SIG-M5 treated with dmso at 0.1 percent for 504 hours (cell line): ENCODE measurements around the gene RIN3.

Experiments used
- DNase-seq: peaks from one replicate; lab custom pipeline; 2025; ENCODE audit not compliant: unreplicated experiment; lab: John Stamatoyannopoulos, UW

The RIN3 gene

DNA sequence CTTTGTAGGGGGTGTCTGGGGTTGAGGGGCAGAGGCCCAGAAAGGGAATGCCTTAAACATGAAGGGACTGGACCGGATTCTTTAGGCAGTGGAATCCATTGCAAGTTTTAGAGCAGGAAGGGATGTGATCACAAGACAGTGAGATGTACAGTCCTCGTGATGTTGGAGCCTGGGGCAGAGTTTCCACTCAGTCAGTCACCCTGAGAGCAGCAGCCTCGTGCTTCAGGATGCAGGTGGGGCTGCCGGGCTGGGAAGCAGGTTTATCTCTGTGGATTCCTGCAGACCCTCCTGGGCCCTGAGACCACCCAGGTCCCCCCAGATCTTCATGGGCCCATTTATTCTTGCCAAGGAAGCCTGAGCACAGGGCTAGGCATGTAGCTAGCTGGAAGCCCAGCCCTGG is 38.5 kb downstream of the RIN3 start:
- DNase-seq: no peak

DNA sequence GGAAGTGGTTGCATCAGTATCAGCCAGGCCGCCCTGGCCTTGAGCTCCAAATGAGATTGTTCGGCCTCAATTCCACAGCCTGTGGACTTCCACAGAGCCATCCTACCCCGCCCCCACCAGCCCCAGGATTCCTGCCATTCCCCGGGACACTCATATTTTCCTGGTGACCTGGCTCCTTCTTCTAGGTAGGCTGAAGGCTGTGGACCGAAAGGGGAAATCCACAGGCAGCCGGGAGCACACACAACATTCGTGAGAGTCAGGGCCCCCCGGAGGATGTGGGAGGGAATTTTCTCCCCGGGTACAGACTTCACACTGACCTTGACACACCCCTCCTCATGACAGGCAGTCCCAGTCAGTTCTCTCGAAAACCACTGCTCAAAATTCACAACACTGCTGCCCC is 39.9 kb downstream of the RIN3 start:
- no peak for DNase-seq

DNA sequence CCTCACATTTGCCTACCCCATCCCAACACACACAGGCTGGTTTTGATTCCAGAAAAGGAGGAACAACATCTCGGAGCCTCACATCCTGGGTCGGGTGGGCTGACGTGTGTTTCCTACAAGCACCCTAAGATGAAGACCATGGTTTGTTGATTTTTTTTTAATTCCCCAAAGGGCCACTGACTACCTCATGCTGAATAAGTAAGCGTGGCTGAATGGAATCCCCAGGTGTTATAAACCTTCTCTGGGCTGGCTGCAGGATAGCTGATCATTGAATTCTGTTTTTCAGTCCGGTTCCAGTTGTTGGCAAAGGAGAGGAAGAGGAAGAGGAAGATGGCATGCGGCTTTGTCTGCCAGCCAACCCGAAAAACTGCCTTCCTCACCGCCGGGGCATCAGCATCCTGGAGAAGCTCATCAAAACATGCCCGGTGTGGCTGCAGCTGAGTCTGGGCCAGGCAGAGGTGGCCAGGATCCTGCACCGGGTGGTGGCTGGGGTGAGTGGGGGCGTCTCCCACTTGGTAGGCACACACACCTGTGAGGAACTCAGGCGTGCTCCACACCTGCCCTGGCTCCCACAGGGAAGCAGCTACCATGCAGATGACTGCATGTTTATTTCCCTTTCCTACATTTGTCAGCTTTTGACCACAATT is 42.0 kb downstream of the RIN3 start:
- no peak for DNase-seq

- no peak for DNase-seq
These were observed 42.7 kb downstream of the RIN3 start for GRCh38 chr14:92556255-92556741.

DNA sequence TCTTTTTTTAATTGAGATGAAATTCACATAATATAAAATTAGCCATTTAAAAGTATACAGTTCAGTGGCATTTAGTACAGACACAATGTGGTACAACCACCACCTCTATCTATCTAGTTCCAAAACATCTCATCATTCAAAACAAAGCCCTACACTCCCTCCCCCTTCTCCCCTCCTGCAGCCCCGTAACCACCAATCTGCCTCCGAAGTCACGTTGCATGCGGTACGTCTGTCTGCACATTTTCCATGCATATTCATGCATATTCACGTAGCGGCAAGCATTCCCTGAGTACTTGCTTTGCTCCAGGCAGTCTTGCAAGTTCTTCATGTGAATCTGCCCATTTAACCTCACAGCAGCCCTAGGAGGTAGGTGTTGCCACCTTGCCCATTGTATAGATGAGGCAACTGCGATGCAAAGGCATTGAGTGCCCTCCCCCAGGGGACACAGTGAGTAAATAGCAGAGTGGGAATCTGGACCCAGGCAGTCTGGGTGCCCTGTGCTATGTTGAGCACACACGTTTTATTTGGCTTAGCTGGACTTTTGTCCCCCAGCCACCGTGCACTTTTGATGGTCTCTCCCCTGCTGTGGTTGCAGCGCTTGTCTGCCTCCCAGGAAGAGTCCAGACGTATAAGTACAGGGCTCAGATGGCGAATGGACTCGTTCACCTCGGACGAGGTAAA is 43.4 kb downstream of the RIN3 start:
- DNase-seq: no peak

DNA sequence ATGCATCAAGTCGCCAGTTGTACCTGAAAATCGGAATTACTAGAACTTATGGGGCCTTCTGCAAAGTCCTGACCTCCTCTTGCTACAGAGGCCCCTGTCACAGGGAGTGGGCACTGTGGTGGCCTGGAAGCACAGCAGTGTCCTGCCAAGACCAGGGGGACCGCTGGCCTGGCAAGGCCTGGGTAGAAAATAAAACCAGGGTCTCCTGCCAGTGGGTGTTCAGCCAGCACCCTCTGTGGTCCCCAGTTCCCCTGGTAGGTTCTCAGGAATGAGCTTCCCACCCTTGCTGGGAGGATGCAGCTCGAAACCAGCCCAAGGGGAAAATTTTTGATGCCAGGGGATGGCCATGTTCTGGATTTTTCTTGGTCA is 43.9 kb downstream of the RIN3 start:
- no peak for DNase-seq

- no peak for DNase-seq
These were observed 44.7 kb downstream of the RIN3 start for GRCh38 chr14:92558319-92558718.

- no peak for DNase-seq
These were observed 45.9 kb downstream of the RIN3 start for GRCh38 chr14:92559486-92559885.

- no peak for DNase-seq
These were observed 46.7 kb downstream of the RIN3 start for GRCh38 chr14:92560106-92560865.

DNA sequence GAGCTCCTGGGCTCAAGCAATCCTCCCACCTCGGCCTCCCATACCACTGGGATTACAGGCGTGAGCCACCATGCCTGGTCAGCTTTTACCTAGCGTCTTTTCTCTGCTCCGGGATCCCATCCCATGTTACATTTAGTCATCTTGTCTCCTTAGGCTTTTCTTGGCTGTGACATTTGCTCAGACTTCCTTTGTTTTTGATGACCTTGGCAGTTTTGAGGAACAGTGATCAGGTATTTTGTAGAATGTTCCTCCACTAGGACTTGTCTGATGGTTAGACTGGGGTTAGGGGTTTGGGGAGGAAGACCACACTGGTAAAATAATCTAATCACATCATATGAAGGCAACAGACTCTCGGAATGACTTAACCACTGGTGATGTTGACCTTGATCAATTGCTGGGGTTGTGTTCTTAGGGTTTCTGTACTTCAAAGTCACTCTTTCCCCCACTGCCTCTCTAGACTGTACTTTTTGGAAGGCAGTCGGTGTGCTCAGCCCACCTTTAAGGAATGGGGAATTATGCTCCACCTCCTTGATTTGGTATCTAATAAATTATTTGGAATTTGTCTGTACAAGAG is 48.4 kb downstream of the RIN3 start:
- DNase-seq: no peak

DNA sequence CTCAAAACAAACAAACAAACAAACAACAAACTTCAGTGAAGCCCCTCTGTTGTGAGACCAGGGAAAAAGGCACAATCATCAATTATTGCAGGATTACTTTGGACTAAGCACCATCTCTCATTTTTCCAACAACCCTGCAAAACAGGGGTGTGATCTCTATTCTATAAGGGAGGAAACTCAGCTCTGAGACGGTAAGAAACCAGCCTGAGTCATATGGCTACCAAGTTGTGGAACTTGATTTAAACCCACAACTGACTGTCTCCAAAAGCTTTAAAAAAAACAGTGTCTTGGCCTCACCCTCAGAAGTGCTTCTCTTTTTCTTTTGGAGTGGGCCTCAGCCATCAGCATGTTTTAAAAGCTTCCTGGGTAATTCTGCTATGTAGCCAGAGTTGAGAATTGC is 49.8 kb downstream of the RIN3 start:
- peak; percentile 36 for DNase-seq

DNA sequence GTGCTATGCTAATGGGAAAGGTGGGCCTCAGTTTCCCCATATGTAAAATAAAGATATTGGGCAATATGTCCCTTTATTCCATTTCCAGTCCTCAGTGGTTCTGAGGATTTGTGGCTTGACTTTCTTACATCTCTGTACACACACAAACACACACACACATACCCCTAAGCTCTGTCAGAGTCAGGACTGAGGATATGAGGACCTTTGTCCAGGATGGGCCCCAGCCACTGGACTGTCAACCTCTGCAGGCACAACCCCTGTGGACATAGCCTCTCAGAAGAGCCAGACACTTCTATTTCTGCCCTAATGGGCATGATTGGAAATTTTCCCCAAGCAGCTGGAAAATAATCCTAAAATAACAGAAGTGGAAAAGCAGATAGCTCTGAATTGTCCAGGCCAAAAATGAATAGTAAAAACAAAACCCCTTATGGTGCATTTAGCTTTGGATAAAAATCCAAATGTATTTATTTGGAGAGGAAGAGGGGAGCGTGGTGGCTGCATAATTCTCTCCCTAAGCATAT is 50.2 kb downstream of the RIN3 start:
- DNase-seq: no peak

- DNase-seq: peak; percentile 28
These were observed 50.9 kb downstream of the RIN3 start for GRCh38 chr14:92564344-92565039.

GRCh38 chr14:92565040-92565717 is 51.6 kb downstream of the RIN3 start:
- no peak for DNase-seq

DNA sequence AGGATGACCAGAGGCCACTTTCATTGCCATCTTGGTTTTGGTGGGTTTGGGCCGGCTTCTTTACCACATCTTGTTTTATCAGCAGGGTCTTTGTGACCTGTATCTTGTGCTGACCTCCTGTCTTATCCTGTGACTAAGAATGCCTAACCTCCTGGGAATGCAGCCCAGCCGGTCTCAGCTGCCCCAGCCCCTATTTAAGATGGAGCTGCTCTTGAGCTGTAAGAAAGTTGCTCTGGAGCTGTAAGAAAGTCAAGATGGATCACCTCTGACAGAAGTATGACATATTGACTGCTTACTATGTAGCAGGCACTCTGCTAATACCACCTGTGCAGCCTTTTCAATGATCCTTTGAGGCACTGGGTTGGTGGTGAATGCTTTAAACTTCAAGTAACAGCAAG is 52.1 kb downstream of the RIN3 start:
- DNase-seq: no peak

- no peak for DNase-seq
These were observed 53.7 kb downstream of the RIN3 start for GRCh38 chr14:92567173-92567725.

DNA sequence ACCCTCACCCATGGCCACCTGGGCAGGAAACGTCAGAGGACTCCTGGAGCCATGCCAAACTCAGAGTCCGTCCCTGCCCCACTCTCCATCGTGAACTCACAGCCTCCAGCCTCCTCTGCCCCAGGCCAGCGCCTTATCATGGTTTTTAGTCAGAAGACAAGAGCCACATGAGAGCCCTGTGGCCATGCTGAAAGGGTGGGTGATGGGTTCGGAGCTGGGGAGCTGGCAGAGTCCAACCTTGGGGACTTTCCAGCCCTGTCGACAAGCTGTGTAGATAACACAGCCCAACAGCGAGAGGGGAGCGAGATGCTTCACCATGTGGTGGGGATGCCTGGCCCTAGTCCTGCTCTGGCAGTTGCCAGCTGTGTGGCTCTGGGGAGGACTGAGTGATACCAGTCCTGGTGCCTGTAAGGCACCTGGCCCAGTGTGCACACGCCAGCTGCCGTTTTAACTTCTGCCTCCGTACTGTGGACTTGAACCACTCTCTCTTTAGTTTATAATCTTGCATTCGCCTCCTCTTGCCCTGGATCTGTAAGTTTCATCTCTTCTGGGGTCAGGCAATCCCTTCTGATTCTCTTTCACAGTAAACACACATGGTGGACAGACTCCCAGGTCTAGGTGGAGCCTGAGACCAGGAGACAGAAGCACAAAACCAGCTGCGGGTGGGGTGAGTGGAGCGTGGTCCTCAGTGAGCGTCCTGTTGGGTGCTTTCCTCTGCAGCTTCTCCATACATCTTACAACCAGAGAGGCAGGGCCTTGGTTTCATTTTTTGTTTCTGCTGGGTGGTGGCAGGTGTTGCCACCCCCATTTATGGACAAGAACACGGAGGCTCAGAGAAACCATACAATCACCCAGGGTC is 55.3 kb downstream of the RIN3 start:
- DNase-seq: no peak

DNA sequence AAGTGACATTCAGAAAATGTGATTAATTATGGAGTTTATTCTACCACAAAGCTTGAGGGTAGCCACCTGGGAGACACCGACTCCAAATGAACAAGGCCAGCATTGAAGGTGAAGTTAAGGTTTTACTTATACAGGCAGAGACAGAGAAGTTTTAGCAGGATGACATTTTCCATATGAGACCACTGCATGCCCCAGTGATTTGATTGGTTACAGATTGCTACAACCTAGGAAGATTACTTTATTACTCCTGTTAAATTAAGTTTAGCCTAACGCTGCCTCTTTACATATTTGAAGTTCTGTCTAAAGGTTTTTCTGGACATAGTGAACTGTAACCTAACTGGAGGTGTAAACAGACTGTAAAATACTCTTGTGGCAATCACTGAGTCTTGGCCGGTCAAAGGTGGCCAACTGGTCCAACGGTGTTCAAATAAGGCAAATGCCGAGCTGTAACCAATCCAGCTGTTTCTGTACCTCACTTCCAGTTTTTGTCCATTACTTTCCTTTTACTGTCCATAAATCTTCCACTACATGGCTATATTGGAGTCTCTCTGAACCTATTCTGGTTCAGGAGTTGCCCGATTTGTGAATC is 57.2 kb downstream of the RIN3 start:
- no peak for DNase-seq

- DNase-seq: no peak
These were observed 58.5 kb downstream of the RIN3 start for GRCh38 chr14:92572050-92572449.
